Measurements from ENCODE around the gene KCTD2.
A peak's percentile ranks its signal among the peaks of the same experiment; 100 is the strongest.
"Not testable (repeated sequence)": the region's sequence is repeated elsewhere in the genome, so short reads cannot be mapped to it uniquely, and the experiment has no call there.

Gene KCTD2

DNA sequence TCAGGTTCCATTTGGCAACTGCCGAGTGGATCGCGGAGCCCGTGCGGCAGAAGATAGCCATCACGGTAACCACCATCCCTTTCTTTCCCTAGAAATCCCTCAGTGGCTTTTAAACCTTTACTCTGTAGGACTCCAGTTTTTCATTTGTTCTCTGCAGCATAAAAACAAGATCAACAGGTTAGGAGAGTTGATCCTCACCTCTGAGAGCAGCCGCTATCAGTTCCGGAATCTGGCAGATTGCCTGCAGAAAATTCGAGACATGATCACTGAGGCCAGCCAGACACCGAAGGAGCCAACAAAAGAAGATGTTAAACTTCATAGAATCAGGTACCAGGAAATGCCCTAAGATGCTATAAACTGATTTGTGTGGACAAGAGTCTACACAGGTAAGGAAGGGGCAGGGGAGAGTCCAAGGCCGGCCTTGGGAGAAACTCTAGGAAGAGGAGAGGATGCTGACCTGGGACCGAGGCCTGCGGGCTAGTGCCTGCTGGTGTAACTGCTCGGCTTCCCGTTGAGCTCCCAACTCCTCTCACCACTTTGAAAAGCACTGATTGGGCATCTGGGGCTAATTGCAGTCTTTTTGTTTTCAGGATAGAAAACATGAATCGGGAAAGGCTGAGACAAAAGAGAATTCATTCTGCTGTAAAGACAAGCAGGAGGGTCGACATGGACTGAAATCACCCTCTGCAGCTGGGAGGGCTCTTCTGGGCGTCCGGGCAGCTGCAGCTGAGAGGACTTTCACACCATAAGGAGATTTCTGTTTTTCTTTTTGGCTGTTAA lies 26.5 kb upstream of the KCTD2 start:
- DNase-seq, result no peak

DNA sequence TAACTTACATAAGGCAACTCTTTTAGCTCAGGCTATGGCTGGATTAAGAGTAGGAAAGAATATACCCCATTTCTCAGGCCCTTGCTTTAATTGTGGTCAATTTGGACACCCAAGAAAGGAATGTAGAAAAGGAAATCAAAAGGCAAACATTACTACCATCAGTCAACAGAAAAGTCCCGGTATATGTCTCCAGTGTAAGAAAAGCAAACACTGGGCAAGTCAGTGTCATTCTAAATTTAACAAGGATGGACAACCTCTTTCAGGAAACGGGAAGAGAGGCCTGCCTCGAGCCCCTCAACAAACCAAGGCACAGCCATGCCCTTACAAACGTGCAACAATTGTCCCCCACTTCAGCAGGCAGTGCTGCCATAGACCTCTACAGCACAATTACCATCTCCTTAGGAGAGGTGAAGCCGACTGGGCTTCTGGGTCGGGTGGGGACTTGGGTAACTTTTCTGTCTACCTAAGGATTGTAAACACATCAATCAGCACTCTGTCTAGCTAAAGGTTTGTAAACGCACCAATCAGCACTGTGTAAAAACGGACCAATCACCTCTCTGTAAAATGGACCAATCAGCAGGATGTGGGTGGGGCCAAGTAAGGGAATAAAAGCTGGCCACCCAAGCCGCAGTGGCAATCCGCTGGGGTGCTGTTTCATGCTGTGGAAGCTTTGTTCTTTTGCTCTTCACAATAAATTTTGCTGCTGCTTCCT lies 22.2 kb upstream of the KCTD2 start:
- no peak for DNase-seq

DNA sequence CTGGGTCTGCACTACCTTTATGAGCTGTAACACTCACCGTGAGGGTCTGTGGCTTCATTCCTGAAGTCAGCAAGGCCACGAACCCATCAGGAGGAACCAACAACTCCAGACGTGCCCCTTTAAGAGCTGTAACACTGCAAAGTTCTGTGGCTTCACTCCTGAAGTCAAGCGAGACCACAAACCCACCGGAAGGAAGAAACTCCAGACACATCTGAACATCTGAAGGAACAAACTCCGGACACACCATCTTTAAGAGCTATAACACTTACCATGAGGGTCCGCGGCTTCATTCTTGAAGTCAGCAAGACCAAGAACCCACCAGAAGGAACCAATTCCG lies 21.7 kb upstream of the KCTD2 start:
- not testable (repeated sequence) for DNase-seq

DNA sequence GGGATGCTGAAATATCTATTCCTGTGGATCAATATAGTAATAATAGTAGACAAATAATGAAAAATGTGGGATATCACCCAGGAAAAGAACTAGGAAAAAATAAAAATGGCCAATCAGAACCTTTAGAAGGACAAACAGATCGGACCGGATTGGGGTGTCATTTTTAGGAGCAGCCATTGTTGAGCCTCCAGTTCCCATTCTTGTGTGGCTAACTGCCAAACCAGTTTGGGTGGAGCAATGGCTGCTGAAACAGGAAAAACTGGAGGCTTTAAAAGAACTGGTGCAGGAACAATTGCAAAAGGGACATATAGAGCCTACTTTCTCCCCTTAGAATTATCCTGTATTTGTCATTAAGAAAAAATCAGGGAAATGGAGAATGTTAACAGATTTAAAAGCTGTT lies 20.4 kb upstream of the KCTD2 start:
- DNase-seq, result not testable (repeated sequence)

DNA sequence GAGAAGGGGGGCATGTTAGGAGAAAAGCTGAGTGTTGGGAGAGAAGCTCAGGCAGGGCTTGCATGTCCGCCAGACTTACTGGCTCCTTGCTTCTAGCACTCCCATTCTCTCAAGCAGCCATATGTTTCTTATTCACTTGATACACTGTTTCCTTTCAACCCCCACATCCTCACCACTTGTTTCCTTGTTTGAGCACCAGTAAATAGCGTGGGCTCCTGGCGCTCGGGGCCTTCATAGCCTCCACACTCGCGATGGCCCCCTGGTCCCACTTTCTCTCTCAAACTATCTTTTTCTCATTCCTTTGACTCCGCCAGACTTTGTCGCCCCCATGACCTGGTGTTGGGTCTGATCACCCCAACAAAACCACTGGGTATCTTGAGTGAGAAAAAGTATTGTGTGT lies 16.9 kb upstream of the KCTD2 start:
- no peak for DNase-seq

DNA sequence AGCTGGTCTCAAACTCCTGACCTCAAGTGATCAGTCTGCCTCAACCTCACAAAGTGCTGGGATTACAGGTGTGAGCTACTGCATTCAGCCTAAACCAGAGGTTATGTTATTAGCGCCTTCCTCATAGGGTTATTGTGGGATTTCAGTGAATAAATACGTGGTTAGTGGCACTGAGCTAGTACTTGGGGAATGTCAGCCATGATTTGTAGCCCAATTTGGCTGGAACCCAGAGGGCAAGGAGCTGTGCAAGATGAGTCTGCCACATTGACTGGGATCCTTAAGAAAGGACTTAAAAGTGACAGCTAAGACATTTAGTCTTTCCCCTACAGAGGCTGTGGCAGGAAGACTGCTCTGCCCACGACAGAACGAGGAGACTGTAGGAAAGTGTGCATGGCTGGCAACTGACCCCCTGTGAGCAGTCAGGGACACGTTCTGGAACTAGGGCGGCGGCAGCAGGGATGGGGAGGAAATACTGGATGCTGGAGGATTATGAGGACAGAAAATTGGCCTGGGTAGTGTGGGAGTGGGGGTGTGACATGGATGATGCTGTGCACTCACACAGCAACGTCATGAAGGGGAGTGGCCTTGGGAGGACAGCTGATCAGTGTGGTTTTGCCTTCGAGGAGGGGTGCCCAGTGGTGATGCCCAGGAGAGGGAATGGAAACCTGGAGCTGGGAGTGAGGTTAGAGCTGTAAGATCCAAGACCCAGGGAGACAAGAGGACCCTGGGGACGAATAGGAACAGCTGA lies 14.9 kb upstream of the KCTD2 start:
- peak; percentile 69 for DNase-seq

DNA sequence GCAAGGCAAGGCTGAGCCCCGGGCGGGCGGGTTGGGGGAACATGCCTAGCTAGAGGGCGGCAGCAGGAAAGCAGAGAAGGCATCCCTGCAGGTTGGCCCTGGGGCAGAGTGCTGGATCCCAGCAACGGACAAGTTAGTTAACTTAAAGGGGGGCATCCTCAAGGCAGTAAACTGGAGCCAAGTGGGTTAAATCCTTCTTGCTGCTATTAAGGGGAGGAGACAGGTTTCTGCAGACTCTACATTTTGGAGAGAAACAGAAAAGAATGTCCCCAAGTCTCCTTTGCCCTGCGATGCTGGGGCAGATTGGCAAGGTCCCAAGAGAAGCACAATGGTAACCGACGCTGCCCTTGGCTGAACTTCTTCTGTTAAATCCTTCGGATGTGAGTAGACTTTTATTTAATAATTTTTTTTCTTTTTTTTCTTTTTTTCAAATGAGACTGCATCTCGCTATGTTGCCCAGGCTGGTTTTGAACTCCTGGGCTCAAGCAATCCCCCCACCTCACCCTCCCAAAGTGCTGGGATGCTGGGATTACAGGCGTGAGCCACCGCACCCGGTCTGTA lies 14.2 kb upstream of the KCTD2 start:
- DNase-seq, result no peak

DNA sequence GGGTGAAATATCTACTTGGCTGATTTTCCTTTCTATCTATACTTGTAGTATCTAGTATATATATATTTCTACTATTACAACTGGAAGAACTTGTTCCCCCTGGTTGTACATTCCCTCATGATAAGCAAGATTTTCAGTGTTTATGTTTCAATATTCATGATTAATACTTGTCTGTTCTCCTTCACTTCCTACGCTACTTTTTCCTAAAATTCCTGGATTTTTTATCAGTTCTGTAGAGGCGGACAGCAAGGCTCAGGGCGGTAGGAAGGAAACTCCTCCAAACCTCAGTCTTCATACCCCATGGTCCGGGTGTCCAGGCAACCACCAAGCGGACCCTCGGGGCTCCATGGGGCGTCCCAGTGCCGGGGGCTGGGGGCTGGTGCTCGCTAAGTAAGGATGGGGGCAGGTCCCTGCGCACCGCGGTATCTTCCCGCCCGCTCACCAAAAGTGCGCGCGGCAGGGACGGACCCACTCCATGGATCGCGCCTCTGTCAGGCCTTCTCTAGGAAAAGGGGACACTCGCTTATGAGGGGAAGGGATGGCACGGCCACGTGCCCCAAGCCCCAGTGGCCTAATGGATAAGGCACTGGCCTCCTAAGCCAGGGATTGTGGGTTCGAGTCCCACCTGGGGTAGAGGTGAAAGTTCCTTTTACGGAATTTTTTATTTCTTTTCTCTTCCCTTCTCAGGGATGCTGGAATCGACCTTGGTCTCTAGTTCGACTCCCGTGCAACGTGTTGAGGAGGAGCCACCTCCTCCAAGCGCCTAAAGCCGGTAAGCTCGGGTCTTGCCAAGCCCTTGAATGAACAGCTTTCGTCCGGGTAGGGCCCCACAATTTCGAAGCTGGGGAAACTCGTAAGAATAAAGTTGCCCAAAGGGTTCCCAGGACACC lies 13.4 kb upstream of the KCTD2 start:
- peak; percentile 91 for DNase-seq

DNA sequence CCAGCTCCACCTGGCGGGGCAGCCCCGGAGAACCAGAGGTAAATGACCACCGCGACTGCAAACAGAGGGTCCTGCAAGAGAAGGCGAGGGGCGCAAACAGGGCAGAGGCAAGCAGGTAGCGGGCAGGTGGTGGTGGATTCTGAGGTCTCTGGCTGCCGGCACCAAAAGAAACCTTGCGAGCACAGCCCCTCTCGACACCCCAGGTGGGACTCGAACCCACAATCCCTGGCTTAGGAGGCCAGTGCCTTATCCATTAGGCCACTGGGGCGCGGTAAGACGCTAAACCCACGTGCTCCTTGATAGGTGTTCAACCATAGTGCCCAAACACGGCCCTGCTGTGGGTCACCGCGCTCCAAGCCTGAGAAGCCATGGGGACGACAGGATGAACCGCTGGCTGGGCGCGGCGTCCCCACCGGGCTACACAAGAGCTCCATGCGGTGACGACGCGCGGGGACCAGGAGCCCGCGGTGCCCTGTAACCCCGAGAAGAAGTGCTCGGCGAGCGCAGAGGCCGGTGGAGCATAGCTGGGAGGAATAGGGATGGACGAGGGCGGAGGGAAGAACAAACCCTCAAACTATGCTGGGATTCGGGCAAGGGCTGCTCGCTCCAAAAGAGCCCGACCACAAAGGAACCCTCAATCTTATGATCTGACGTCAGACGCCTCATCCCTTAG lies 12.7 kb upstream of the KCTD2 start:
- DNase-seq, result peak; percentile 86

DNA sequence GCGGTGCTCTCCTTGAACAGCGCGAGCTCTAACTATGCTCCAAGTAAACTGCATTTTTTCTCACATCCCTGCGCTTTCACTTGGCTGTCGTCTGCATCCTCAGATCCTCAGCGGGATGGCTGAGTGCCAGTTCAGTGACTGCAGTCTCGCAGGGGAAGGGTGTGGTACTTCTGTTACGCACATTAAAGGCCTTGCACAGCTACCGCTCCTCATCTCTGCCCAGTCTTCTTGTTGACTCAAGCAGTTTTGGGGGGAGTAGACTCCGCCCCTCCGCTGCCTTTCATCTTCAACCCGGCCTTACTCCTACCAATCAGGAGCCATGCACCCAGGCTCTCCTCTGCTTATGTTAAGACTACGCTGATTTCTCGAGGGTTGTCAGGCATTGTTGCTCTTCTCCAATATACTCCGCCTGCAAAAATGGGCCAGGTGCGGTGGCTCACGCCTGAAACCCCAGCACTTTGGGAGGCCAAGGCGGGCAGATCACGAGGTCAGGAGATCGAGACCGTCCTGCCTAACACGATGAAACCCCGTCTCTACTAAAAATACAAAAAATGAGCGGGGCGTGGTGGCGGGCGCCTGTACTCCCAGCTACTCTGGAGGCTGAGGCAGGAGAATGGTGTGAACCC lies 10.3 kb upstream of the KCTD2 start:
- peak; percentile 47 for DNase-seq

DNA sequence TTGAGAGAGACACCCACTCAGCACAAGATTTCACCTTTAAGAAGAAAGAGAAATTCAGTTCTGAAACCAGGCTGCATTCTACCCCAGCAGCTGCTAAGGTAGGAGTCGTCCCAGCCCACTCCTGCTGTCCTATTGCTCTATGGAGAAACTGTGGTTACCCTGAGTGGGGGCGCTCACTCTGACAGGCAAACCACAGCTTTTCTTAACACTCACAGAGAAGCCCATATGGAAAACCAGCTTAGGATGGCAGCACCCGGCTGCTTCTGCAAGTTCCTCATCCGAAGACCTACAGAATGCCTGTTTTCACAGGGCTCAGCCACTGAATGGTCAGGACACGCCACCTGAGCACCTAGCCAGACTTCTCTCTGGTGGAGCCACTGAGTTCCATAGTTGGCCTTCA lies 7.8 kb upstream of the KCTD2 start:
- no peak for DNase-seq

DNA sequence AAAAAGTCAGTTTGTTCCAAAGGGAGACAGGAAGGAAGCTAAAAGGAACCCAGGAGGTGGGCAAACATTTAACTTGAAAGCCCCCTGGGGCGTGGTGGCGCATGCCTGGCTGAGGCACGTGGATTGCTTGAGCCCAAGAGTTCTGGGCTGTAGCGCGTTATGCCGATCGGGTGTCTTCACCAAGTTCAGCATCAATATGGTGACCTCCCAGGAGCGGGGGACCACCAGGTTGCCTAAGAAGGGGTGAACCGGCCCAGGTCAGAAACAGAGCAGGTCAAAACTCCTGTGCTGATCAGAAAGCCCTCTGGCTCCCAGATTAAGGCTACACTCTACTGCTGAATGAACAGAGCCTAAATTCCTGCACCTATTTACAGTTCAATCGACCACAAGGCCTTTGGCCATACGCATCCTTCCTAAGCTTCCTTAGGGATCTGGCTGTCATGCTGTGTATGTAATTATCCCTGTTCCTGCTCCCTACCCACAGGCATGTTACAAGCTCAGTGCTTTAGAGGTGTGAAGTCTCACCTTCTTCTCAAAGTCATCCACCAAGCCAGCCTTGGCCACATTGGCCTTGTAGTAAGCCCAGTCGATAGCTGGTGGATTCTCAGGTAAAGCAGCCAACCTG lies 5.3 kb upstream of the KCTD2 start:
- no peak for DNase-seq

DNA sequence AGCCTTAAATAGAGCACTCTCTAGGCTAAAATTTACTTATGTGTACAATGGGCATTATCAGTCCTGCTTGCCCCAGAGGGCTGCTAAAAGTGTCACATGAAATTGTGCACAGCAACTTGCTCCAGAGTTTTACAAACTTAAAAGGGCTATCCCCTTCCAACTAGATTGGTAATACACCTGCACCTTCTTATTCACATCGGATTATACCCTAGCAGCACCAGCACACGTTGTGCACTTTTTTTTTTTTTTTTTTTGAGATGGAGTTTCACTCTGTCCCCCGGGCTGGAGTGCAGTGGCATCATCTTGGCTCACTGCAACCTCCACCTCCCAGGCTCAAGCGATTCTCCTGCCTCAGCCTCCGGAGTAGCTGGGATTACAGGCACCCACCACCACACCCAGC lies 3.2 kb upstream of the KCTD2 start:
- DNase-seq, result not testable (repeated sequence)

DNA sequence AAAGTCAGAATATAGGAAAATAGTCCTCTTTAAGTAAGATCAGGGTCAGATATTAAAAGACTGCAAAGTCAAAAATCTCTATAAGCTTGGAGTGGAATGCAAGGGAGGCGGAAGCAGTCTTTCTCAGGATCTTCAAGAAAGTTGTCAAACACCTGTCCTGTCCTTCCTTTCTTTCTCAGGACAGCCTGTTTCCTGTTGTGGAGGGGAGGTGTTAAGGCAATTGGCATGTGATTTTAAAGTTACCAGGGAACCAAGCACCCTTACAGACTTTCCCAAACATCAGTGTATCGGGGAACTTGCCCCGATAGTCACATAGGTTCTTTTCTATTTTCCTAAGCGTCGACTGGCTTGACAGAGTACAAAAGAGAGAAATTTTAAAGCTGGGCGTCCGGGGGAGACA lies 2.3 kb upstream of the KCTD2 start:
- no peak for DNase-seq

DNA sequence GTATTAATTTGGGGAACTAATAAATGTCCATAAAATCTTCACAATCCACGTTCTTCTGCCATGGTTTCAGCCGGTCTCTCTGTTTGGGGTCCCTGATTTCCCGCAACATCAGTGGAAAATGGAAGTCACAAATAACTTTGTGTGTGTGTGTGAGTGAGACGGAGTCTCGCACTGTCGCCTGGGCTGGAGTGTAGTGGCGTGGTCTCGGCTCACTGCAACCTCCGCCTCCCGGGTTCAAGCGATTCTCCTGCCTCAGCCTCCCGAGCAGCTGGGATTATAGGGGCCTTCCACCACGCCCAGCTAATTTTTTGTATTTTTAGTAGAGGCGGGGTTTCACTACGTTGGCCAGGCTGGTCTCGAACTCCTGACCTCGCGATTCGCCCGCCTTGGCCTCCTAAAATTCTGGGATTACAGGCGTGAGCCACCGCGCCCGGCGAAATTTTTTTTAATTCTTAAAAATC lies 1.0 kb upstream of the KCTD2 start:
- not testable (repeated sequence) for DNase-seq

DNA sequence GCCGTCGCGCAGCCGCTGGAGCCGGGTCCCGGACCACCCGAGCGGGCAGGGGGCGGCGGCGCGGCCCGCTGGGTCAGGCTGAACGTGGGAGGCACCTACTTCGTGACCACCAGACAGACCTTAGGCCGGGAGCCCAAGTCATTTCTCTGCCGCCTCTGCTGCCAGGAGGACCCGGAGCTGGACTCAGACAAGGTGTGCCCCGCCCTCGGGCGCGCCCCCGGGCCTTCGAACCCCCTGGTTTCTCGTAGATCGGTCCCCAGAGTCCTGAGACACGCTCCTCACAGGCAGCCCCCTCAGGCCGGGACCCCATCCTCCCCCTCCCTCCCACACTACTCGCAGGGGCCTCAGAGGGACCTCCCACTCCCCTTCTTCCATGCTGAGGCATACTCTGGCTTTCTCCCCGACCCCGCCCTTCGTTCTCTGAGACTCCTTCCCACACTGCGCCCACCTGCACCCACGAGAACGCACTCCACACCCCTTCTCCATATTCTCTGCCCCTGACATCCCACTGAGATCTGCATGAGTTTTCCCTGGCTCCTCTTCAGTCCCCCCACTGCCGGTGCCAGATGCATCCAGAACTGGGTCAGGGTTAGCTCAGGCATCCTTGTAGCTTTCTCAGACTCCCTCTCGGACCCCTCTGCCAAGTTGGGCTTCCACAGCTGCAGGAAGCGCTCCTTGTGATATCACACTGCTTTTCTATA lies 523 bp downstream of the KCTD2 start:
- DNase-seq, result no peak

DNA sequence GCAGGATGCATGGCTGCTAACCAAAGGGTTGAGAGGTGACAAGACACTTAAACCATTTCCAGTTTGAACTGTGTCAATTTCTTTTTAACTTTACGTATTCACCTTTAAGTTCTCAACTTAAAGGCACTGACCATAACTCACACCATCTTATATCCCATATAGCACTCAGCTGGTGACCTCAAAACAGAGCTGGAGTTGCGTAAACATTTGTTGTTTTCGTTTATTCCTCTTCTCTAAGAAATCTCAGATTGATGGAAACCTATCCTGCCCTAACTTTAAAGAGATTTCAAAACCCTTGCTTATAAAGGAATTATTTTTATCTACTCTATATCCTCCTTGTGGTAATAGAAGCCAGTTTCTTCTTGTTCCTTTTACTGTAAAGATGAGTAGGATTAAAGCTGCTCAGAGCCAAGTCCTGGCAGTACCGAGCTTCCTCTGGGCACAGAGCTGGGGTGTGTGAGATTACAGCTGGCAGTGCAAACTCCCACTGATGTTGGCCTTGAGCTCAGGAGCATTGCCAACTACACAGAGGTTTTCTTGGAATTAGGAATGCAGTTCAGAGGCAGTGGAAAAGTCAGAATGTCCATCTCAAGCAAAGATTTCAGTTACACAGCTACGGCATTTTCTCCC lies 1.3 kb downstream of the KCTD2 start:
- DNase-seq, result no peak

DNA sequence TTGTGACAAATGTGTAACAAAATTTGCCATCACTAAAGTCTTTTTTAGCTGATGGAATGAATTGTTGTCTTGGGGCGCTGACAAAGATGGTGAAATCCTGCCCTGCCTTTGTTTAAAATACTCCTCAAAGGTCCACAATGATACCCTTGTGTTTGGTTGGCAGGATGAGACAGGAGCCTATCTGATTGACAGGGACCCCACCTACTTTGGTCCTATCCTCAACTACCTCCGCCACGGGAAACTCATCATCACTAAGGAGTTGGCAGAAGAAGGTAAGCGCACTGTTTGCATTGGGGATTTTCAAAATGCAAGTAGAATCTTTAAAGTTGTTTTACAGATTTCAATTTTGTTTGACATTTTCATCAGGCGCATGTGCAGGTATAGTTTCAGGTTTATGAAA lies 2.0 kb downstream of the KCTD2 start:
- no peak for DNase-seq

DNA sequence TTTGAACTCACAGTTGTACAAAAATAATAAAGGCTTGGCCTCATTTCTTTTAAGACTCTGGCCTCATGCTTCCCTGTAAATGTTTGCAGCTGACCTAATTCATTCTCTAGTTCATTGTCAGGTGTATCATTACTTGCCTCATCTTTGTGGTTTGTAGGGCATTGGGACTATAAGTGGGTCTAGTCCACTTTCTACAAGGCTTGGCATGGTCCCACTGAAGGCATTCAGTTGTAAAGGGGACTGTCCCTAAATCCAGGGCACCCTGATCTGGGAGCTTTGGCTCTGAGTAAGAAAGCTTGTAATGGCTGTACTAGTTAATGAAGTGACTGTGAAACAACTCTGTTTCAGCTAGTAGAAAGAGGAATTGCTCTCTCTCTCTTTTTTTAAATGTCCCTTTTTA lies 2.7 kb downstream of the KCTD2 start:
- DNase-seq, result no peak

DNA sequence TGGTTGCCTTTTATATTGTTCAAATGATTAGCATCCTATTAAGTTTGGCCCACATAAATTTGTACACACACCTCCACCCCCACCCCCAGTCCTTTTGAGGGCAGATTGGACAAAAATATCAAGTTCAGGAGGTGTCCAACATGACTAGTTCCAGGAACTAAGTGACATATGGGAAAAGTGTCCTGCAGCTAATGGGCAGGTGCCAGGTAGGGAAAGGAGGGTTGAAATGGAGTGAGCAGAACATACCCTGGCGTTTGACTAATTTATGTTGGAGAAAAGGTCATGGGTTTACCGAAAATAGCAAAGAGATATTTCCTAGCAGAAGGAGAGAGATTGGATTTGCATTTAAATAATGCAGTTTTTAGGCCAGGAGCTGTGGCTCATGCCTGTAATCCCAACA lies 4.9 kb downstream of the KCTD2 start:
- no peak for DNase-seq

Measured in NCI-H1105 (cell line).